Keratinocyte (primary cell): Measurements from ENCODE around the gene ADD2.

Source experiments
- CTCF ChIP-seq, 3 experiments: IDR thresholded peaks in 1 of 3; conservative IDR thresholded peaks in 1 of 3; optimal IDR thresholded peaks in 1 of 3; 2 replicates in 2 of 3; 3 replicates in 1 of 3; pipeline versions ENCODE3 to v1.5.1; 2011; ENCODE audit warnings: low read length in 3 of 3, mild to moderate bottlenecking in 3 of 3, moderate library complexity in 2 of 3, control low read depth in 1 of 3, inconsistent platforms in 1 of 3; ENCODE audit not compliant: insufficient read depth in 2 of 3; ENCODE audit errors: extremely low read depth in 1 of 3
- EZH2 ChIP-seq: IDR thresholded peaks from one replicate; pipeline ENCODE4 v1.6.1; 2012; ENCODE audit warnings: inconsistent platforms, mild to moderate bottlenecking, low read length, moderate library complexity

DNA sequence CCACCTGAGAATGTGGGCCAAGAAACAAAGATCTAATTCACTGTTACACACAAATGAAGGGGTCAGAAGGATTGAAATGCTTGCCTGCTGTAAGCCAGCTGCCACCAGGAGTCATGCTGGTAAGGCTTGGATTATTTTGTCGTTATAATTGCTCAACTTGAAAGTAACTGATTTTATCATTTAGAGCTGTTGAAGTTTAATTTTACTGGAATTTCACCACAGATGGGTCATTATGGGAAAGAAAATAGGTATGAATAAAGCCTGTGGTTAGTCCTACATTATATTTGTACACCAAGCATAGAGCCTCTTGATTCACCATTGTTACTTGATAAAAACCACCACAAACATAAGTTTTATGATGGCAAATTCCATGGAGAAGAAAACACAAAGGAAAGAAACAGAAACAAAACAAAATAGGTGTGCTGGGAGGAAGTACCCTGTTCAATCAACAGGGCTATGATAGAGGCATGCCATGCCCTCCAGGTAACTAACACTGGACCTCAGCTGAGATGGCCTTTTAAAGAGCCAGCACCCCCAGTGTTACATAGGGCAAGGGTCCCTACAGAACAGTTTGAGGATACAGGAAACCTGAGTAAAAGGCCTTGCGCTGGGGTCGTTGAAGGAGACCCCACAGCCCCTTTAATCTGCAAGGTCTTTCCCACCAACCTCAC, 49.4 kb upstream of the ADD2 start:
- TF ChIP-seq EZH2 (no peak), CTCF (optimal IDR thresholded peaks at IDR 0.05 in 1 of 3, IDR thresholded peaks at IDR 0.05 in 1 of 3, conservative IDR thresholded peaks at IDR 0.05 in 1 of 3; ENCODE audit: extremely low read depth in 1 of 3, insufficient read depth in 2 of 3, low read length in 3 of 3) (no peak)
